ENCODE data around the gene POLR3H.

POLR3H gene

GRCh38 chr22:41582694-41583093 lies 38.4 kb upstream of the POLR3H start:
- H3K4me3 ChIP-seq (ENCODE audit: low read depth, low read length), result no peak overlapping the region
- in situ Hi-C loops (cut with HindIII; ENCODE audit: low sequenced_read_pairs), result no loop called here
- no peak for TF ChIP-seq CTCF (IDR thresholded peaks at IDR 0.05; ENCODE audit: low read depth, low read length, missing control alignments)
- DNase-seq (ENCODE audit: low read depth), result no peak

GRCh38 chr22:41579997-41580355 lies 35.7 kb upstream of the POLR3H start:
- H3K4me3 ChIP-seq (ENCODE audit: low read depth, low read length), result no peak overlapping the region
- no peak for TF ChIP-seq CTCF (IDR thresholded peaks at IDR 0.05; ENCODE audit: low read depth, low read length, missing control alignments)
- no peak for DNase-seq (ENCODE audit: low read depth)
- in situ Hi-C loops (cut with HindIII; ENCODE audit: low sequenced_read_pairs), result no loop called here

GRCh38 chr22:41579297-41579996 lies 35.2 kb upstream of the POLR3H start:
- H3K4me3 ChIP-seq (ENCODE audit: low read depth, low read length), result no peak overlapping the region
- TF ChIP-seq CTCF (IDR thresholded peaks at IDR 0.05; ENCODE audit: low read depth, low read length, missing control alignments), result no peak
- no peak for DNase-seq (ENCODE audit: low read depth)
- in situ Hi-C loops (cut with HindIII; ENCODE audit: low sequenced_read_pairs), result no loop called here

- no peak for TF ChIP-seq CTCF (IDR thresholded peaks at IDR 0.05; ENCODE audit: low read depth, low read length, missing control alignments)
- in situ Hi-C loops (cut with HindIII; ENCODE audit: low sequenced_read_pairs), result no loop called here
- DNase-seq (ENCODE audit: low read depth), result no peak
- H3K4me3 ChIP-seq (ENCODE audit: low read depth, low read length), result no peak overlapping the region
Measured at GRCh38 chr22:41578818-41579217, 34.5 kb upstream of the POLR3H start.

- in situ Hi-C loops (cut with HindIII; ENCODE audit: low sequenced_read_pairs), result no loop called here
- TF ChIP-seq CTCF (IDR thresholded peaks at IDR 0.05; ENCODE audit: low read depth, low read length, missing control alignments), result no peak
- DNase-seq (ENCODE audit: low read depth), result no peak
- H3K4me3 ChIP-seq (ENCODE audit: low read depth, low read length), result no peak overlapping the region
Measured at GRCh38 chr22:41578114-41578513, 33.8 kb upstream of the POLR3H start.

- TF ChIP-seq CTCF (IDR thresholded peaks at IDR 0.05; ENCODE audit: low read depth, low read length, missing control alignments), result peak; percentile 81
- in situ Hi-C loops (cut with HindIII; ENCODE audit: low sequenced_read_pairs), result no loop called here
- no peak overlapping the region for H3K4me3 ChIP-seq (ENCODE audit: low read depth, low read length)
- DNase-seq (ENCODE audit: low read depth), result no peak
Measured at GRCh38 chr22:41576877-41577276, 32.6 kb upstream of the POLR3H start.
